GM20000 (cell line): ENCODE data around the gene ABHD11.

Source experiments
- DNase-seq: peaks from one replicate; pipeline ENCODE4 v3.0.0; 2012; ENCODE audit warnings: low spot score
- TF ChIP-seq, protein P1 (sequence below): IDR thresholded peaks from 2 replicates; pipeline ENCODE4 v1.5.1; 2012; ENCODE audit warnings: mild to moderate bottlenecking, control low read depth; ENCODE audit errors: extremely low read depth, missing control alignments

Gene ABHD11

DNA sequence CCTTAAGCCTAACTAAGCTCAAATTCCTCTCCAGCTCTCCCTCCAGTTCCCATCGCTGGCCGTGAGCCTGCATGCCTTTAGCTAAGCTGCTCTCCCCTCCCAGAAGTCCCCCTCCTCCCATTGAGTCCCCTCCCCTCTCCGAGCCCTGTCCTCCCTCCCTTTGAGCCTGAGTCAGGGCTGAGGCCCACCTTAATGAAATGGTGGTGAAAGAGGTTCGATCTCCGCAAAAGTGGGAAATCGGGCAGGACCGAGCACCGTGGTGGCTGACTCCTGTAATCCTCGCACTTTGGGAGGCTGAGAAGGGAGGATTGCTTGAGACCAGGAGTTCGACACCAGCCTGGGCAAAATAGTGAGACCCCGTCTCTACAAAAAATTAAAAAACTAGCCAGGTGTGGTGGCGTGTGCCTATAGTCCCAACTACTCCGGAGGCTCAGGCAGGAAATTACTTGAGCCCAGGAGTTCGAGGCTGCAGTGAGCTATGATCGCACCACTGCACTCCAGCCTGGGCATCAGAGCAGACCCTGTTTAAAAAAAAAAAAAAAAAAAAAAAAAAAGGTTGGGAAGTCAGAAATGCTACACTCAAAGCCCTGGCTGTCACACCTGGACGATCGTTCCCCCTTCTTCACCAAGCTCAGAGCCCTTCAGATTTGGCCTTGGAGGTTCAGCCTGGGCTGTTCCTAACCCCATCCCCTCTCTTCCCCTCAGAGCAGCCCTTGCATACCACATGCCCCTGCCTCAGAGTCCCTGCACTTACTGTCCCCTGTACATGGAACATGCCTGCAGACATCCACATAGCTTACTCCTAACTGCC is 32.5 kb upstream of the ABHD11 start:
- TF ChIP-seq, protein P1, sequence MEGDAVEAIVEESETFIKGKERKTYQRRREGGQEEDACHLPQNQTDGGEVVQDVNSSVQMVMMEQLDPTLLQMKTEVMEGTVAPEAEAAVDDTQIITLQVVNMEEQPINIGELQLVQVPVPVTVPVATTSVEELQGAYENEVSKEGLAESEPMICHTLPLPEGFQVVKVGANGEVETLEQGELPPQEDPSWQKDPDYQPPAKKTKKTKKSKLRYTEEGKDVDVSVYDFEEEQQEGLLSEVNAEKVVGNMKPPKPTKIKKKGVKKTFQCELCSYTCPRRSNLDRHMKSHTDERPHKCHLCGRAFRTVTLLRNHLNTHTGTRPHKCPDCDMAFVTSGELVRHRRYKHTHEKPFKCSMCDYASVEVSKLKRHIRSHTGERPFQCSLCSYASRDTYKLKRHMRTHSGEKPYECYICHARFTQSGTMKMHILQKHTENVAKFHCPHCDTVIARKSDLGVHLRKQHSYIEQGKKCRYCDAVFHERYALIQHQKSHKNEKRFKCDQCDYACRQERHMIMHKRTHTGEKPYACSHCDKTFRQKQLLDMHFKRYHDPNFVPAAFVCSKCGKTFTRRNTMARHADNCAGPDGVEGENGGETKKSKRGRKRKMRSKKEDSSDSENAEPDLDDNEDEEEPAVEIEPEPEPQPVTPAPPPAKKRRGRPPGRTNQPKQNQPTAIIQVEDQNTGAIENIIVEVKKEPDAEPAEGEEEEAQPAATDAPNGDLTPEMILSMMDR, result no peak
- DNase-seq, result no peak

DNA sequence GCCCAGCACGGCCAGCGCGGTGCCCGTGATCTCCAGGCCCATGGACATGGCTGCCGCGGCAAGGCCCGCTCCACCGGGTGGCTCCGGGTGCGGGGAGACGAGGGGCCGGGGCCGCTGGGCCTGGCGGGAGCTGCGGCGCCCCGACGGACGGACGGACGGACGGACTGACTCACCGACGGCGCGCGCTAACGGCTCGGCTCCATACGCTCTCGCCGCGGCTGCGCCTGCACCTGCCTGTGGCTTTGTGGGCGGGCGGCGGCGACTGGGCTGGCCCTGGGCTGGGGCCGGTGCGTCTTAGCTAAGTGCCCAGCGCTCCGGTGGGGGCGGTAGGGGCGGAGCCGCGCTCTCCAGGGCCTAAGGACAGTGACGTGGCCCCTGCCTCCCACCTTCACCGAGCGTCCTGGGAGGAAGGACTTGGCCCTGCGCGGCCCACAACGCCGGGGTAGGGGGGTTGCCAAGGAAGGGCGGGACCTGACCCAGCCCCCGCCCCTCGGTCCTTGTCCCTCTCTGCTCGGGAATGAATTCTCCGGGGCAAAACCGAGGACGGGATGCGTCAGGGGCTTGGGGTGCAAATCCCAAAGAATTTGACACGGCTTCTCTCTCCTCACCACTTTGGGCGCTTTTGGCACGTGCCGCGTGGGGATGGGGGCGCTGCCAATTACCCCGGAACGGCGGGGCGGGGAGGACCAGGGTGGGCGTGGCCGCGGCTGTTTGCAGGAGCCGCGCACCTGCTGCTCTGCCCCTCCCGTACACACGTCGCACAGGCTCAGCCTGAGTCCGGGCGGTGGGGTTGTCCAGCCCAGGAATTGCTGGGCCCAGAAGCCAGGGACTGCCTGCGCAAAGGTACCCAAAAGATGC is 31.6 kb upstream of the ABHD11 start, which contains the start of gene CLDN3:
CLDN3 (minus strand) TSS at position 269 of the 858 bp plus-strand sequence; CDS start at position 48, 221 bp downstream.
- peak; percentile 56 for DNase-seq
- TF ChIP-seq, protein P1, result no peak

DNA sequence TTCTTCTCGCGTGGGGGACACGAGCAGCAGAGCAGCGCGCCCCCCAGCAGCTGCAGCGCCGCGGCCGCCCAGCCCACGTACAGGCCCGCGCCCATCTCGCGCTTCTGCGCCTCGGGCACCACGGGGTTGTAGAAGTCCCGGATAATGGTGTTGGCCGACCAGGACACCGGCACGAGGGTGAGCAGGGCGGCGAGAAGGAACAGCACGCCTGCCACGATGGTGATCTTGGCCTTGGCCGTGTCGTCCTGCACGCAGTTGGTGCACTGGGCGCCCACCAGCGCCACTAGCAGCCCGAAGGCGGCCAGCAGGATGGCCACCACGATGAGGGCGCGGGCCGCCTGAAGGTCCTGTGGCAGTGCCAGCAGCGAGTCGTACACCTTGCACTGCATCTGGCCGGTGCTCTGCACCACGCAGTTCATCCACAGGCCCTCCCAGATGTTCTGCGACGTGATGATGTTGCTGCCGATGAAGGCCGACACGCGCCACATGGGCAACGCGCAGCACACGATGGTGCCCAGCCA is 30.9 kb upstream of the ABHD11 start:
- TF ChIP-seq, protein P1, result no peak
- peak; percentile 22 for DNase-seq

DNA sequence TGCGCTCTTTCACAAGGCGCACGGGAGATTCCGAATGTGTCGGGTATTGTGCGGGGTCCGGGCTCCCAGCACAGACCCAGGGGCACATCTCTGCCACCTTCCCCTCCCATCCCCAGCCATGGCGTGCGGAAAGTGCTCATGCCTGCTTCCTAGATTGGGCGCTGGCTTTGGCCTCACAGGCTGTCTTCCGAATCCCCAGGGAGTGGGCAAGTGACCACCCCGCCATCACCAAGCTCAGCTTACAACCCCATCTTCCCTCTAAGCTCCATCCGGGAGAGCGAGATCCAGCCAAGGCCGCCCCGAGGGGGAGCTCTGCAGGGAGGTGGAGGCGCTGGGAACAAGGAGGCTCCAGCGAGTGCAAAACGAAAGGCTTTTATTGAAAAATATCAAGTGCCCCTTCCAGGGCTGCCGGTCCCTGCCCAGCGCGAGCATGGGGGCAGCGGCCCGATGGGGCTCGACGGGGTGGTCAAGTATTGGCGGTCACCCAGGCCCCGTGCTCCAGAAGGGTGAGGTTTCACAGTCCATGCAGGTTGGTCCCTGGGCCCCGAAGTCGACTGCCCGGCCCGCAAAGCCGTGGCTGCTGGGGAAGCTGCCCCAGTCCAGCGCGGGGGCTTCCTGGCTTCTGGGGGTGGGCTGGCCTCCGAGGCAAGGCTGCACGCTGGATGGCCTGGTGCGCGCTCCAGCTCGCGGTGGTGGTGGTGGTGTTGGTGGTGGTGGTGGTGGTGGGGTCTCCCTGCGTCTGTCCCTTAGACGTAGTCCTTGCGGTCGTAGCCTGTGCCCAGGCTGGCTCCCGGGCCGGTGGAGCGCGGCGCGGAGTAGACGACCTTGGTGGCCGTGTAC is 30.3 kb upstream of the ABHD11 start:
- no peak for DNase-seq
- TF ChIP-seq, protein P1, result no peak

DNA sequence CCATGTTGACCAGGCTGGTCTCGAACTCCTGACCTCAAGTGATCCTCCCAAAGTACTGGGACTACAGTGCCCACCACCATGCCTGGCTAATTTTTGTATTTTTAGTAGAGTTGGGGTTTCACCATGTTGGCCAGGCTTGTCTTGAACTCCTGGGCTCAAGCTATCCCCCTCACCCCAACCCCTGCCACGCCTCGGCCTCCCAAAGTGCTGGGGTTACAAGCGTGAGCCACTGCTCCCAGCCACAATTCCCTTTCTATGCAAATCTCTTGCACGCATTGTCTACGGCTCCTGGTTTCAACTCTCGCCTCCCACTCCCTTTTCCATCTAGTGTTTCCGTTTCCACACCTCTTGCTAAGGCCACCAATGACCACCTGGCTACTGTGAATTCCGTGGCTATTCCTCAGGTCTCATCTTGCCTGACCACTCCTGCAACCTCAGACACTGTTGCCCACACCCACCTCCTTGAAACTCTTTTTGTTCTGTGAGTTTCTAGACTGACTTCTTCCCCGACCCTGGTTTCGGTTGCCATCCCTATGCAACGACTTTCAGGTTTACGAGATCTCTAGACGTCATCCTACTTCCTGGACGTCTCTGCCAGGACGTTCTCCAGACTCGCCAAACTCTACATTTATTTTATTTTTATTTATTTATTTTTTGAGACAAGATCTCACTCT is 28.1 kb upstream of the ABHD11 start:
- TF ChIP-seq, protein P1, result no peak
- no peak for DNase-seq

DNA sequence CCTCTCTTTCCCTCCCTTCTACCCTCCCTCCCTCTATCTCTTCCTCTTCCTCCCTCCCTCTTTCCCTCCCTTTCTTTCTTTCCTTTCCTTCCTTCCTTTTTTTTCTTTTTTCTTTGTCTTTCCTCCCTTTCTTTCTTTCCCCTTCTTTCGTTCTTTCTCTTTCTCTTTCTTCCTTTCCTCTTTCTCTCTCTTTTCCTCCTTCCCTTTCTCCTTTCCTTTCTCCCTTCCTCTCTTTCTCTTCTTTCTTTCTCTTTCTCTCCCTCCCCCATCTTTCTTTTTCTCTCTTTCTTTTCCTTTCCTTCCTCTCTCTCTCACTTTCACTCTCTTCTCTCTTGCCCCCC is 24.0 kb upstream of the ABHD11 start:
- TF ChIP-seq, protein P1, result no peak
- no peak for DNase-seq
